SK-N-SH (cell line): ENCODE data around the gene ZNF692. TPM values are rescaled to one million over a fixed set of nuclear protein-coding genes. Genes with fewer than 3 reads are reported as not detected.

Experiments
- CTCF ChIA-PET: fragments of 300-600, 350-600 bp; formaldehyde crosslinking; extraction: SDS; loops from one replicate; lab custom pipeline; 2021; lab: Yijun Ruan, JAX
- POLR2A ChIA-PET: fragments of 350-600 bp; sonication (Branson Sonifier 250); formaldehyde crosslinking; extraction: SDS; loops from one replicate; lab custom pipeline; 2020; ENCODE audit warnings: antibody characterized with exemption, inconsistent platforms; lab: Yijun Ruan, JAX
- DNase-seq: peaks from one replicate; pipeline ENCODE4 v3.0.0; 2012
- H2AFZ ChIP-seq: fragments of 200-600 bp; sonication (generic); 2 replicates; pipeline ENCODE4 v1.8.1; 2016; ENCODE audit warnings: antibody characterized with exemption, mild to moderate bottlenecking, low read depth
- H3F3A ChIP-seq: fragments of 200-600 bp; sonication (generic); replicated peaks from 2 replicates; pipeline ENCODE3; 2016; ENCODE audit warnings: antibody characterized with exemption, mild to moderate bottlenecking; ENCODE audit not compliant: insufficient read depth
- H3K27ac ChIP-seq, 2 experiments: fragments of 200-500 bp in 1 of 2; fragments of 200-600 bp in 1 of 2; sonication (Bioruptor generic) in 1 of 2; sonication (generic), shearing (Covaris generic) in 1 of 2; 2 replicates each; pipeline versions ENCODE4 v1.5.1 to v1.6.1; 2014 to 2016; ENCODE audit warnings: low read depth in 2 of 2, inconsistent platforms in 1 of 2, low read length in 1 of 2, mild to moderate bottlenecking in 1 of 2, mixed read lengths in 1 of 2
- H3K27me3 ChIP-seq: fragments of 200-600 bp; sonication (generic), shearing (Covaris generic); 2 replicates; pipeline ENCODE4 v1.6.1; 2016; ENCODE audit warnings: mixed run types; ENCODE audit not compliant: insufficient read depth
- H3K36me3 ChIP-seq, 2 experiments: fragments of 200-500 bp in 1 of 2; fragments of 200-600 bp in 1 of 2; sonication (Bioruptor generic) in 1 of 2; sonication (generic) in 1 of 2; replicated peaks in 1 of 2; 2 replicates each; pipeline versions ENCODE3 to v1.5.1; 2014 to 2016; ENCODE audit warnings: low read length in 1 of 2, mild to moderate bottlenecking in 1 of 2; ENCODE audit not compliant: insufficient read depth in 2 of 2, control insufficient read depth in 1 of 2
- H3K4me1 ChIP-seq, 2 experiments: fragments of 200-500 bp in 1 of 2; fragments of 200-600 bp in 1 of 2; sonication (Bioruptor generic) in 1 of 2; sonication (generic), shearing (Covaris generic) in 1 of 2; 2 replicates each; pipeline versions ENCODE4 v1.5.1 to v1.6.1; 2014 to 2016; ENCODE audit warnings: low read depth in 1 of 2, low read length in 1 of 2, mixed run types in 1 of 2; ENCODE audit not compliant: insufficient read depth in 2 of 2, control insufficient read depth in 1 of 2
- H3K4me2 ChIP-seq: fragments of 200-600 bp; sonication (generic), shearing (Covaris generic); 2 replicates; pipeline ENCODE4 v1.6.1; 2017; ENCODE audit warnings: mixed run types
- H3K4me3 ChIP-seq, 2 experiments: fragments of 200-500 bp in 1 of 2; fragments of 200-600 bp in 1 of 2; sonication (Bioruptor generic) in 1 of 2; sonication (generic), shearing (Covaris generic) in 1 of 2; 2 replicates each; pipeline versions ENCODE4 v1.5.1 to v1.8.1; 2014 to 2016; ENCODE audit warnings: low read depth in 2 of 2, inconsistent platforms in 1 of 2, low read length in 1 of 2, mild to moderate bottlenecking in 1 of 2, mixed read lengths in 1 of 2, moderate library complexity in 1 of 2
- H3K79me2 ChIP-seq: fragments of 200-600 bp; sonication (generic); 2 replicates; pipeline ENCODE4 v1.8.1; 2017; ENCODE audit warnings: mild to moderate bottlenecking; ENCODE audit not compliant: insufficient read depth
- H3K9ac ChIP-seq: fragments of 200-600 bp; sonication (generic); 2 replicates; pipeline ENCODE4 v1.6.1; 2017; ENCODE audit warnings: mixed run types
- H3K9me2 ChIP-seq: fragments of 200-600 bp; sonication (generic); 2 replicates; pipeline ENCODE4 v1.6.1; 2017; ENCODE audit warnings: mixed run types
- H3K9me3 ChIP-seq: fragments of 200-600 bp; sonication (generic); 2 replicates; pipeline ENCODE4 v1.6.1; 2017; ENCODE audit warnings: mixed run types, mild to moderate bottlenecking, moderate library complexity
- H4K20me1 ChIP-seq: fragments of 200-600 bp; sonication (generic); 2 replicates; pipeline ENCODE4 v1.6.1; 2017; ENCODE audit warnings: mild to moderate bottlenecking, mixed run types; ENCODE audit not compliant: insufficient read depth
- CHD2 ChIP-seq: fragments of 150-350 bp; IDR thresholded peaks from 2 replicates; pipeline ENCODE4 v1.6.1; 2018; ENCODE audit warnings: low read length; ENCODE audit not compliant: partially characterized antibody
- EZH2phosphoT487 ChIP-seq: fragments of 200-600 bp; sonication (generic); IDR thresholded peaks from 2 replicates; pipeline ENCODE4 v1.6.1; 2017; ENCODE audit warnings: low read depth, mixed run types, mild to moderate bottlenecking, antibody characterized with exemption, moderate library complexity, borderline replicate concordance
- FOXM1 ChIP-seq: IDR thresholded peaks from 2 replicates; pipeline ENCODE4 v1.4.0; 2012; ENCODE audit warnings: low read depth, mild to moderate bottlenecking
- GABPA ChIP-seq: IDR thresholded peaks from 2 replicates; pipeline ENCODE4 v1.4.0; 2012; ENCODE audit warnings: low read depth, mild to moderate bottlenecking
- MAX ChIP-seq: IDR thresholded peaks from 2 replicates; pipeline ENCODE4 v1.4.0; 2012; ENCODE audit warnings: low read depth
- NRF1 ChIP-seq: IDR thresholded peaks from 2 replicates; pipeline ENCODE4 v1.6.1; 2012; ENCODE audit warnings: low read depth, mild to moderate bottlenecking, low read length
- POLR2AphosphoS5 ChIP-seq: IDR thresholded peaks from 2 replicates; pipeline ENCODE4 v1.6.1; 2012; ENCODE audit warnings: low read depth, low read length
- RAD21 ChIP-seq: IDR thresholded peaks from 2 replicates; pipeline ENCODE4 v1.6.1; 2012; ENCODE audit warnings: mild to moderate bottlenecking, low read length
- REST ChIP-seq: IDR thresholded peaks from 2 replicates; pipeline ENCODE4 v1.6.1; 2012; ENCODE audit warnings: mild to moderate bottlenecking, low read depth, low read length, moderate library complexity
- SMC3 ChIP-seq: IDR thresholded peaks from 2 replicates; pipeline ENCODE4 v1.6.1; 2012; ENCODE audit warnings: low read depth, low read length, improper control_type of control experiment
- USF1 ChIP-seq: IDR thresholded peaks from 2 replicates; pipeline ENCODE4 v1.4.0; 2012; ENCODE audit warnings: low read depth, borderline replicate concordance
- USF2 ChIP-seq: fragments of 150-350 bp; IDR thresholded peaks from 2 replicates; pipeline ENCODE4 v1.6.1; 2017; ENCODE audit warnings: antibody characterized with exemption, low read length, low read depth, borderline replicate concordance
- WGBS: methylation state at CpG from one replicate; pipeline ENCODE4 v1.1.6; 2017; ENCODE audit warnings: low lambda C conversion rate; 5-methylcytosine and 5-hydroxymethylcytosine counted together
- polyA plus RNA-seq, 3 experiments: library from polyadenylated mRNA; depleted of rRNA; stranded (reverse); fragments of >200 nt; gene quantifications; 2 replicates each; pipeline ENCODE4 v1.2.3, GENCODE V29; 2012
- TF ChIP-seq, protein P1 (sequence below): IDR thresholded peaks from 2 replicates; pipeline ENCODE4 v1.4.0; 2012; ENCODE audit warnings: low read depth, borderline replicate concordance

The ZNF692 gene
- polyA plus RNA-seq, 1 of the 3 experiments (the other 2 are of a cell fraction): 47.0 TPM

- Histone ChIP-seq H3K36me3 (peaks cover 8 to 23% of the 10 kb centered on the region in 2 experiments), H3F3A (no peaks in the 10 kb centered on the region), H3K9ac (peak overlapping the region; percentile 70), H2AFZ (peak overlapping the region; percentile 92; the same call in 1 of the 2 replicates), H3K27me3 (no peaks in the 10 kb centered on the region), H3K79me2 (peaks cover 10% of the 10 kb centered on the region; the same call in 1 of the 2 replicates), H3K27ac (peak overlapping the region in 1 of 2 experiments; percentile 86; a peak in 2 of 4 replicates), H4K20me1 (no peaks in the 10 kb centered on the region), H3K4me2 (peak overlapping the region; percentile 94), H3K4me1 (peaks cover 9 to 22% of the 10 kb centered on the region in 2 experiments; a peak in 3 of 4 replicates), H3K4me3 (peak overlapping the region; percentile 62 to 66)
- 28% methylated on average over 4 of the region's 4 CpGs for WGBS
- ChIA-PET CTCF (interaction anchor here (0.8 to 3.8 kb wide), 15 partner anchors 8 to 67 kb away, joined by 3 to 33 read pairs (median 4); partner anchors contain the start of genes SH3BP5L and ZNF672), POLR2A (interaction anchor here (1.0 to 2.8 kb wide), 3 partner anchors 16 to 32 kb away, joined by 3 to 23 read pairs (median 18); partner anchors contain the start of genes SH3BP5L and ZNF672)
- no peak for DNase-seq
- TF ChIP-seq, protein P1, sequence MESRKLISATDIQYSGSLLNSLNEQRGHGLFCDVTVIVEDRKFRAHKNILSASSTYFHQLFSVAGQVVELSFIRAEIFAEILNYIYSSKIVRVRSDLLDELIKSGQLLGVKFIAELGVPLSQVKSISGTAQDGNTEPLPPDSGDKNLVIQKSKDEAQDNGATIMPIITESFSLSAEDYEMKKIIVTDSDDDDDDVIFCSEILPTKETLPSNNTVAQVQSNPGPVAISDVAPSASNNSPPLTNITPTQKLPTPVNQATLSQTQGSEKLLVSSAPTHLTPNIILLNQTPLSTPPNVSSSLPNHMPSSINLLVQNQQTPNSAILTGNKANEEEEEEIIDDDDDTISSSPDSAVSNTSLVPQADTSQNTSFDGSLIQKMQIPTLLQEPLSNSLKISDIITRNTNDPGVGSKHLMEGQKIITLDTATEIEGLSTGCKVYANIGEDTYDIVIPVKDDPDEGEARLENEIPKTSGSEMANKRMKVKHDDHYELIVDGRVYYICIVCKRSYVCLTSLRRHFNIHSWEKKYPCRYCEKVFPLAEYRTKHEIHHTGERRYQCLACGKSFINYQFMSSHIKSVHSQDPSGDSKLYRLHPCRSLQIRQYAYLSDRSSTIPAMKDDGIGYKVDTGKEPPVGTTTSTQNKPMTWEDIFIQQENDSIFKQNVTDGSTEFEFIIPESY: no peak
- TF ChIP-seq EZH2phosphoT487: no peak
- no peak for TF ChIP-seq FOXM1
- no peak for TF ChIP-seq NRF1
- no peak for TF ChIP-seq GABPA
- no peak for TF ChIP-seq REST
- TF ChIP-seq CHD2: no peak
- TF ChIP-seq MAX: no peak
- no peak for TF ChIP-seq SMC3
- TF ChIP-seq USF2: no peak
- TF ChIP-seq POLR2AphosphoS5: no peak
- TF ChIP-seq USF1: no peak
- TF ChIP-seq RAD21: no peak
- TF ChIP-seq, all 33 proteins: peak for 0
- H3K9me2 ChIP-seq: no peaks in the 10 kb centered on the region
- H3K9me3 ChIP-seq: no peaks in the 10 kb centered on the region
Measured at GRCh38 chr1:248857749-248858095, 1.2 kb downstream of the ZNF692 start.
